Measurements from ENCODE around the gene RNF39. TPM values are rescaled to one million over a fixed set of nuclear protein-coding genes. Genes with fewer than 3 reads are reported as not detected.
A peak's percentile ranks its signal among the peaks of the same experiment; 100 is the strongest.

RNF39 gene
- polyA plus RNA-seq, 4 donors, result 0.97 to 1.5 (median 1.3) TPM

DNA sequence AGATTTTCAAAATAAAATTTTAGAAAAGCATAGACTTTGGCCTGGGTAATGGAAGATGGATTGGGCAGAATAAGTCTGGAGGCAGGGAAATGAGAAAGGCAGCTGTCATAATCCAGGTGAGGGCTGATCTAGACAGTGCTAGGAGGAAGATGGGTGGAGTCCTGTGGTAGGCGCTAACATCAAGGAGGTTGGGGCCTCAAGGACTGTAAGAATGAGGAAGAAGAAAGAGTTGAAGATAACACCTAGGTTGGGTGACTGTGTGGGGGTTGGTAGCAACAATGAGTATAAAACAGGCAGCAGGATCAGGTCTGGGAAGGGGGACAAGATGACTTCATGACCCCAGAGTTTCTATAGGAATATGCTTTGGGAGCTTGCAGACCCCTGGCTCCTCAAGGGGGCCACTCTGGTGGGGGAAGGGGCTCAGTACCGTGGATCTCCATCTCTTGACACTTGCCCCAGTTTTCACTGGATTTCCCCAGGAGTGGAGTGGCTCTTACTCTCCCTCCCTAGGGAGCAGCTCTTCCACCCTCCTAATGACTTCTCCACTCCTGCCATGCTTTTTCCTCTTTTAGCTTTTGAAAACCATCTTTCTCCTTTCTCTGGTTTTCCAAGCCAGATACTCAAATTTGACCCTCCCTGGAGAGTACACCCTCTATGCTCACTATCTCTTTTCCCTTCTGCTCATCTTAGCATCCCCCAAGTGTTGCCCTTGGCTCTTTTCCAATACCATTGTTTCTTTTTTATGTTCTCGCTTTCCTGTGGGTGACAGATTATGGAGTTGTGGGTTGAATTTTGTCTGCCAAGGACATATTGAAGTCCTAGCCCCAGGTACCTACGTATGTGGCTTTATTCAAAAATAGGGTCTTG lies 22.6 kb upstream of the RNF39 start:
- DNase-seq (ENCODE audit: low read depth in 4 of 4, low spot score in 3 of 4), result no peak

DNA sequence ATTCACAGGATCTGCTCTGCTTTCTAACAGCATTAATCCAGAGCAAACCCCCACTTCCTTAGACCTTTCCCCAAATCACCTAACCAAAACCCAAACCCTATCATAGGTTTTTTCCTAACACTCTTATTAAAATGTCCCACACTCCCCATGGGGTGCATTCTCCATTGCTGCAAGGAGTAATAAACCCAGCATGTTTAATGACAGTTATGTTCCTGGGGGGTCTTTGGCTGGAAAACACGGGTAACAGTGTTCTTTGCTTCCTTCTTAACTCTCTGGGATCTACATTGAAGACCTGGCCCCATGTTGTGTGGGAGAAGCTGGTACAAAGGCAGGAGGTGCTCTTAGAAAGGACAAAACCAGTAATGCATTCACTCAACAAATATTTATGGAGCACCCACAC lies 21.3 kb upstream of the RNF39 start:
- DNase-seq (ENCODE audit: low read depth in 4 of 4, low spot score in 3 of 4), result no peak

DNA sequence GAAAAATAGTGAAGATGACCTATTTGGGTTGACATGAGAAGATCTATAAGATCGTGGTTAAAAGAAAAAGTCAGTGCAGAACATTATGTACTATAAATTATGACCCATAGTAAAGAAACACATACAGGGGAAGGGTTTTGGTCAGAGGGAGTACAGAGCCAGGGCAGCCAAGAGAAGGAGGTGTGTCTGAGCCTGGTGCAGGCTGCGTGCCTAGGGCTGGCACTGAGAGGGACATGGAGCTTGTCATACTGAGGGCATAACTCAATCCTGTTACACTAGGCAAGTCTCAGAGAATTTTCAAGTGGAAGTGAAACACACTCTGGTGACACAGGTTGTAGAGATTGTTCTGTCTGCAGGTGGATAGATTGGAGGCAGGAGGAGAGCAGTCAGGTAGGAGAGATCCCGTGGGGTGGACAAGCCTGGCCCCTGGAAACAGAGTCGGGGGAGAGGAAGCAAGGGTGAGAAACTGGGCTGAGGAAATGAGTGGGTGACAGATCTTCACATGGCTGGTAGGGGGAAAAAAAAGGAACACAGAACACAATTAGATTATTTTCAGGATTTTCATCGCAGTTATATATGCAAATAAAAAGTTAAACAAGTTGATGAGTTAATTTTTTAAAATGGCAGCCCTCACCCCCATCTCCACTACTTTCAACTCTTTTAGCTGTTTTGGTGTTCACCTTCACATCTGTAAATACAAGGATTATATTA lies 18.5 kb upstream of the RNF39 start:
- DNase-seq (ENCODE audit: low read depth in 4 of 4, low spot score in 3 of 4), result no peak

DNA sequence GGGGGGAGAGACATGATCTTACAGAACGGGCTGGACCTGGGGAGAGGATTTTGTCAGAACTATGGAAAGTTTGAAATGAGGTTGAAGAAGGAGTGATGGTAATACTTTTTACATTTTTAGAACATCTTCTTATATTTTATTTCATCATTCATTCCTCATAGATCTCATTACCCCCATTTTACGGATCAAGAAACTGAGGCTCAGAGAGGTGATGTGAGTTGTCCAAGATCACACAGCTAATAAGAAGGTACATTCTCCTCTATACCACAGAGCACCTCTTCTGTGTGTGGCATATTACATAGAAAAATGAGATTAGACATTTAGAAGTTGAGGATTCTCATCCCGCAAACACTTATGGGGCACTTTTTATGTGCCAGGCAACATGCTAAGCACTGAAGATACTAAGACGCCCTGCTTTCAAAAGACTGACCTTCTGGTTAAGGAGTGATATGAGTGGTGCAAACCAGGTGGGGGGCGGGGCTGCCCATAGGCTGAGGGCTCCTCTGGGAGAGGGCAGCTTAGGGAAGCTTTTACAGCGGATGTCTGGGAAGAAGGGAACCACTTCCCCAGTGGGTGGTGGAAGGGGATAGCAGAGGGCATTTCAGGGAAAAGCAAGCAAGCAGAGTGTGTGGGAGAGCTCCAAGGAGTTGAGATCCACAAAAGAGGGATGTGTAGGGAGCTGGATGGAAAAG lies 17.4 kb upstream of the RNF39 start:
- DNase-seq (ENCODE audit: low read depth in 4 of 4, low spot score in 3 of 4), result no peak

DNA sequence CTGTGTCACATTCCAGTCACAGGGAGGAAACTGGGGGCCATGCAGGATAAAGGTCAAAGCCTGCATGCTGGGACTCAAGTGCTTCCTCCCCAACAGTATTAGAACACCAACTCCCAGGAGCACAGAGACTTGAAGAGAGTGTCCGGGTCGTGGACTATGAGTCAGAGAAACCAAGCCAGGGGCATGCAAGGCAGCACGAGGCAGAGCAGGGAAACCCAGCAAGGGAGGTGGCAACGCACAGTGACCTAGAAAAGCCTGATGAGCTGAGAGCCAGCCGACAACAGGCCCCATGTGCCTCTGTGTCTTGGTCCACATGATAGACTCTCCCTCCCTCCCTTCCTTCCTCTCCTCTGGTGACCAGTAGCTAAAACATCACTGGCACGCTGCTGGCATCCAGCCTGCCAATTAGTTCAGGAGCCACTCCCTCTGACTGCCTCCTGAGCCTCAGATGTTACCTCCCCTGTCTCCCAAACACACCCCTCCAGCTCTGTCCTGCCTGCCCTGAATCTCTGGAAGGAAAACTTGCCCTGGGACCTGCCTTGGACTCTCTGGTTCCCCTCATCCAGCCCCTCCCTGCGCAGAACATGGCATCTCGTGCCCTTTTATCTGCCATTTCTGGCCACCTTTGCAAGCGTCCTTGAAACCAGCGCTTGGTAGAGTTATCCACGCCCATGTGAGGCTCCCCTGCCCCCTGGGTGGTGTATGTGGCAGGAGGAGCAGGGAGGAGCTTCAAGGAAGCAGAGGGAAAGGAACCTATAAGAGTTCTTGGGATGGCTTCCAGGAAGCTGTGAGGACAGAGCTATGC lies 16.2 kb upstream of the RNF39 start:
- no peak for DNase-seq (ENCODE audit: low read depth in 4 of 4, low spot score in 3 of 4)

DNA sequence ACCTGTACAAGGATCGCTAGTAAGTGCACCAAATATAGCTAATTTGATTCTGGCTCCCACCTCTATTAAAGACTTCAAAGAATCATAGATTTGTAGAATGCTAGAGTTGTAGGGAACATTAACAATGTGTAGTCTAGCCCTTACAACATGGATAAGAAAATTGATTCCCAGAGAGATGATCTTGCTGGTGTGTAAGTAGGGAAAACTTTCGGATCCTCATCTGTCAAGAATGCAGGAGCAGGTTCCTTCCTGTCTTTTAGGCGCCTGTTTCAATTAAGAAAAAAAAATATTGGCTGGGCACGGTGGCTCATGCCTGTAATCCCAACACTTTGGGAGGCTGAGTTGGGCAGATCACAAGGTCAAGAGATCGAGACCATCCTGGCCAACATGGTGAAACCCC lies 12.3 kb upstream of the RNF39 start:
- DNase-seq (ENCODE audit: low read depth in 4 of 4, low spot score in 3 of 4), result no peak

DNA sequence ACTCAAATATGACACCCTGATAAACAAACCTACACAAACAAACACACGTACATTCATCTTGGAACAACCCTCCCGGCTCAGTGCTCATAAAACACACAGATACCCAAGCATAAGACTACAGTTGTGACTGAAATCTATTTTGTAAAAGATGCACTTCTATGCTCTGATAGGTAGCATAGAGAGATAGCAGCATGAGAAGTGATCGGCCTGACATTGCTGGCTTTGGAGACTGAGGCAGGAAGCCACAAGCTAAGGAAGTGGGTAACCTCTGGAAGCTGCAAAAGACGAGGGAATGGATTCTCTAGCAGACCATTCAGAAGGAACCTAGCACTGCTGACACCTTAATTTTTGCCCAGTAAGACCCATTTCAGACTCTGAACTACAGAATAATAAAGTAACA lies 1.6 kb upstream of the RNF39 start:
- no peak for DNase-seq (ENCODE audit: low read depth in 4 of 4, low spot score in 3 of 4)

DNA sequence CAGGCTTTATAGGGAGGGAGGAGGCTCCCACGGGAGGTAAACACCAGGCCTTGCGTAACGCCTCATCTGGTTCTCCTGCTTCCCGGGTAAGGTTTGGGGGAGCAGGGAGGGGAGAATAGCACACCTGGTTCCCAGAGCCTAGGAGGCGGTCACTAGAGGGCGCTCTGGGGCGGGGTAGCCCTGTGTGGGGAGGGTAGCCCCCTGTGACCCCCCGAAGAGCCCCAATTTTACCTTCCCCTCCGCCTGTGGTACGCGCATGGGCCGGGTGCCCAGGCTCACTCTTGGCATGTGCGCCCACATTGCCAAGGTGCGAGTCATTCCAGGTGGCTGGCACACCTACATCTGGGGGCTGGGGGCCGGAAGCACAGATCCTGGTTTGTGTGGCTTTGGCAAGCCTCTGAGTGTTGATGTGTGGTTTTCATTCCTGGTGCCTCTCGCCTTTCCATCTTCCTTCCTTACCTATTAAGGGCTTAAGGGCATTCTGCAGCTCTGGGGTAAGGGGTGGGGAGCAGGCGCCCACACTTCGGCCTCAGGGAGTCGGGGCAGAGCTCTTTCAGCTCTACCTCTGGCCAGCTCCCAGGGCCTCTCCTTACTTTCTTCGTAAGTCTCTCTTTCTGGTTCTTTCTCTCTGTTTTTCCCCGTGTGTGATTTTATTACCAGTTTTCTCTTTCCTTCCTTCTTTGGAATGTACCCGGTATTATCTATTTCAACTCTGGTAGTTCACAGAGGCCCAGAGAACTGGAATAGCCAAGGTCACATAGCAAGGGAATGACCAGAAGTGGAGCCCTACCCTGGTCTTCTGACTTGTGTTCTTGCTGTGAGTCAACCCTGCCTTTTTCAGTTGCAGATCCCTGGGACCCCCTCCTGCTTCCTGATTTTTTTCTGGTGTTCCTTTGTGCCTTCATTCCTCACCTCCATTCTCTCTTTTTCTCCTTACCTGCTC lies 492 bp upstream of the RNF39 start:
- DNase-seq (ENCODE audit: low read depth in 4 of 4, low spot score in 3 of 4), result no peak

DNA sequence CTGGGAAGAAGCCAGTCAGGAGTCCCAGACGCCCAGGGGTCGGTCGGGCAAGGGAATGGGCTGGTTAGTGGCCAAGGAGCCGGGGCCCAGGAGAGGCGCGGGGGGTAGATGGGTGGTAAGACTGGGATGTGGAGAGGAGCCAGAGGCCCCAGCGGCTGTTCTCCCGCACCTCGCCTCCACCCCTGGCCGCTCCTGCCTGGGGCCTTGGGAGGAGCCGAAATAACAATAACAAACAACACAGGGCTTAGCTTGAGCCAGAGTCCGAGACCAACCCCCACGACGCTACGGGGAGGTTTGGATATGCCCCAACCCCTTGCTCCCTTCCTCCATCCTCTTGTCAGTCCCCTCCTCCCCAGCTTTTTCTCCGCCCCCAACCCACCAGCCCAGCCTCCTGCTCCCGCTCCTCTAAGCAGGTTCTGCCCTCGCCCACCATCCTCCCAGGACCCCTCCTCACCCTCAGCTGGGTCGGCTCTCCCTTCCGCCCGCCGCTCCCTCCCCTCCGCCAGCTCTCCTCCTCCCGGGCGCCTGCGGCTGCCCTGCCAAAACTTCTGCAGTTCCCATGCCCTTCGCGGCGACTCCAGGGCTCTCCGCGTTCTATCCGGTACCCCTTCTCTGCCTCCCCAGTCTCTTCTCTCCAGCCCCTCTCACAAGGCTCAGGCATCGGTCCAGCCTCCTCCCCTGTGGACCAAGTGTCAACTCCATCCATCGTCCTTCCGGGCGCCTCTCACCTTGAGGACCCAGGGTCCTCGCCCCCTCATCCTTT lies 1.1 kb downstream of the RNF39 start:
- DNase-seq (ENCODE audit: low read depth in 4 of 4, low spot score in 3 of 4), result no peak

DNA sequence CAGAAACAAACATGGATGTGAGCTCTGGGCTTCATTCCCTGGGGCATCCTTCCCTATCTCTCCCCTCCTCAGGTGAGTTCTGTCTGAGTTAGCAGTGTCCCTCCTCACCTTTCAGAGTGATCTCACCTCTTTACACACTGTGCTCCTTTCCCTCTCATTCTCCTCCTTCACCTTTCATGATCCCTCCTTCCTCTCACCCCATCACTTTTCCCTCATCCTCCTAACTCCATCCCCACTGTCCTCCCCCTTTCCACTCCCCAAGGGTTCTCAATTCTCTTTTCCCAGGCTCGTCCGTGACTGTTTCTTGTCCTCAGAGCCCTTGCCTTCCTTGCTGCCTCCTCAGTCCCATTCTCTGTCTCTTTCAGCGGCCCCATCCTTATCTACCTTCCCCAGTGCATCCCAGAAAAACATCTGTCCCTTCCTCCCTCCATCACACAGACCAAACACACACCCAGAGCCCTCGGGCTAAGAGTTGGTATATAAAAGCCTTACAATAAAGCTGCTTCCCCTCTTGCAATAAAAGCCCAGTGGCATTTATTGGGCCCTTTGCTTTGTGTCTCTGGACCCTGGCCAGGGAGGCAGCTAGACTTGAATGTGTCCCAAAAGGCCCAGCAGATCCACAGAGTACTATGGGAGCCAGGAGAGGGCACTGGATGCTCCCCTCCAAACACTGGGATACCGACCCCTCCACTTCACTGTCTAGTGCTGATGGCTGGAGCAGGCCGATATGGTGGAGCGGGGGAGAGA lies 1.9 kb downstream of the RNF39 start:
- DNase-seq (ENCODE audit: low read depth in 4 of 4, low spot score in 3 of 4), result no peak

DNA sequence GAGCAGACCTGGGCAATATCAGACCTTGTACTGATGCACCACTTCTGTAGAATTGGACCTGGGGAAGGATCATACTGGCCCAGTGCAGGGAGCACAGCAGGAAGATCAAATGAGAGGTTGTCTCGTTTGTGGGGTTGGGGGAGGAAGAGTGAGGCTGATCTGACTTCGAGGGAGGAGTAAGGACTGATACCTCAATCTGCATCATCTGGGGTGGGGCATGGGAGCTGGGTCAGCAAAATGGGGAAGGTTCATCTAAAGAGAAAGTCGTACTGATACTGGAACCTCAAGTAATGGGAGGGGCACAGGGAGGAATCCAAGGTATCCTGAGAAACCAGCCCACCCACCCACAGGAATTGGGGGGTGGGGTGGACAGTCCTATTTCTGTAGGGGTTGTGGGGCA lies 3.7 kb downstream of the RNF39 start:
- DNase-seq (ENCODE audit: low read depth in 4 of 4, low spot score in 3 of 4), result no peak

DNA sequence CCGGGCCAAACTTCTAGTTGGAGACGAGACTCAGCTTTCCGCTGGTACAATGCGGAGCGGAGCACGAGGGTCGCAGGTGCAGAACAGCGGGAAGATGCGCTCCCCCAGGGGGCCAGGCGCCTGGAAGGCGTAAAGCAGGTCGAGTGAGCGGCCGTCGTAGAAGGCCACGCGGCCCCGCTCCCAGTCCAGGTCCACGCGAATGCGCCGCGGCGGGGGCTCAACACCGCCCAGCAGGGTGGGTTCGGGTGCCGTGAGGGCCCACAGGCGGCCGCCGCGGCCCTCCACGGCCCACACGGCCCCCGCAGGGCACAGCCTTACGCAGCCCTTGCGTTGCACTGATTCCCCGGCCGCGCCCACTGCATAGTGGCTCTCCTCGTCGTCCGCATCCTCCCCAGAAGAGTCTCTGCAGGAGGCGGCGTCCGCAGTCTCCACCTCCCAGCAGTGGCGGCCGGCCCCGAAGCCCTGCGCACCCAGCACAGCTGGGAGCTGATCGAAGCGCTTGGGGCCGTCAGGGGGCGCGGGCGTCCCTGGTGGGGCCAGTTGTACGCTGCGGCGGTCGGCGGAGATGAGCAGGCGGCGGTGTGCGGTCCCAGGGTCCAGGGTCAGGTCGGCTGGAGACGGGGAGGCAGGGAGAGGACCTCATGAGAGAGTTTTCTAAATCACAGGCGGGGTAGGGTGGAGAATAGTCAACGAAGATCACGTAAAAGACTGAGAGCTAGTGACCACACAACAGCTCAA lies 4.3 kb downstream of the RNF39 start:
- DNase-seq (ENCODE audit: low read depth in 4 of 4, low spot score in 3 of 4), result no peak

DNA sequence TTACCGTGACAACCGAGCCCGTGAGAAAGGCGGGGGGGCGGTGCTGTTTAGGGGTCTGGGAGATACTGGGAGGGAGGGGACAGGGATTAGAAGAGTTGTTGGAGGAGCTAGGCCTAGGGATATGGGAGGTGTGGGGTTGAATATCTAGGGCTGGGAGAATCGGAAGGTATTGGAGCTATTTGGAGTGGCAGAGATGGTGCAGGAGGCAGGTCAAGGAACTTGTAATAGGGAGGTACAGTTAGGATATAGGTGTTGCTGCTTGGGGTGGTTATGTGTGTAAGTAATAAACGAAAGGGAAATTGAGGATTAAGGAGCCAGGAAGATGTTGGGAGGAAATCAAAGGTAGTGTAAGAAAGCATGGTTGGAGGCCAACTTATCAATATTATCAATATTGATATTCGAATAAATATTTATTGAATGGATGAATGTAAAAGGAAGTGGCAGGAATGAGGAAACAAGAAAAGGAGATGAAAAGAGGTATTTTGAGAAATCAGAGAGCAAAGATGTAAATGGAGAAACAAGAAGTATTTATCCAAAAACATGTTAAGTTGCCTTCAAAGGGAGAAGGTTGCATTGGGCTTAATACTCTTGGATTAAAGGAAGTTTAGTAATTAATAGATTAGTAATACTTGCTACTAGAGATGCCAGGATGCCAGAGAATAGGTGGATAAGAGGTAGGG lies 8.0 kb downstream of the RNF39 start:
- DNase-seq (ENCODE audit: low read depth in 4 of 4, low spot score in 3 of 4), result no peak

DNA sequence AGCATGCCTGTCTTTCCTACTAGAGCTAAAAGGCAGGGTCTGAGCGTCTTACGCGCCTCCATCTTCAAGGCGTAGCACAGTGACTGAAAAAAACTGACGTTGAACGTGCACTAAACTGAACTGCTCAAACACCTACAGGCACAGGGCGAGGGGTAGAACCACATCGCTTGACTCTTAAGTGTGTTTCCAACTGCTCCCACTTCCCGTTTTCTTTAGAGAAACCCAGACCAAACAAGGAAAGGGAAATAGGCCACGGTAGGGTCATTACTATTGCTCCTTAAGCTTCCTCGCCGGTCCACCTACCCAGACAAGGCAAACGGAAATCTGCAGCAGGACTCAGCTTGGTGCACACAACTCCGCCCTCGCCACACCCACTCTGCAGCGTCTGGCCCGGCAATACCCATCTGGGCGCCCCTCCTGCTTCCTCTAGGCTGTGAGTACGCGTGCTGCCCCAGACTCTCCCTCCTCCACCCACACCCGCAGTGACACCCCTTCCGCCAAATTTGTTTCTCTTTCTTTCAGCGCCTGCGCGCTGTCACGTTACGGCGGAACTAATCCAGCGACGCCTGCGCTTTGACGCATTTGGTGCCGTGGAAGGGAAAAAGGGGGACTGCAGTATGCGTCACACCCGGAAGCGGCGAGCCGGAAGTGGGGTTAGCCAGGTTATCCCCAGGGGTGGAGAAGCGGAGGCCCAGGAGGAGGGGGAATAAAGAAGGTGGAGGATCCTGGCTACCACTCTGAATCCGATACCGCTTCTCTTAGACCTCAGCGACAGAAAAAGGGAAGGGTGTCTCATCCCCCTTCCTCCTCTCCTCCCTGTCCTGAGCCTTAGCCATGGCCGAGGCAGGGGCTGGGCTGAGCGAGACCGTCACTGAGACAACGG lies 8.8 kb downstream of the RNF39 start, which contains the start of gene PPP1R11:
Gene PPP1R11 (plus strand): TSS at position 622 of the 883 bp plus-strand sequence. CDS start 213 bp downstream, at position 835.
- DNase-seq (ENCODE audit: low read depth in 4 of 4, low spot score in 3 of 4), result peak; percentile 97 to 99 (median 99)

DNA sequence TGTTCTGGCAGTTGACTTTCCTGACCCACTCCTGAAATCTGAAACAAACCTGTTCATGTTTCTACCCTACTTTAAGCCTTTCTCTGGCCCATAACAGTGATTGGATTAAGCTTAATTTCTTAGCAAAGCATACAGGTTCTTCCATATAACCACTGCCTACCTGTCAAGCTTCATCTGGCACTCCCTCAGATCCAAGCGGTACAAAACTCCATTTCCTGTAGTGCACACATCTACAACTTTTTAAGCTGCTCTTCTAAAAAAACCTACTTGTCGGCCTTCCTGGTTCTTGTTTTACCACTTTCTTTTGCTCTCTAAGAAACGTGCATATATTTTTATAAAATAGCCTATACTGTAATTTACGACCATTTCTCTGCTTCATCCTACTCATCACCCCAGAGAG lies 9.5 kb downstream of the RNF39 start:
- no peak for DNase-seq (ENCODE audit: low read depth in 4 of 4, low spot score in 3 of 4)

DNA sequence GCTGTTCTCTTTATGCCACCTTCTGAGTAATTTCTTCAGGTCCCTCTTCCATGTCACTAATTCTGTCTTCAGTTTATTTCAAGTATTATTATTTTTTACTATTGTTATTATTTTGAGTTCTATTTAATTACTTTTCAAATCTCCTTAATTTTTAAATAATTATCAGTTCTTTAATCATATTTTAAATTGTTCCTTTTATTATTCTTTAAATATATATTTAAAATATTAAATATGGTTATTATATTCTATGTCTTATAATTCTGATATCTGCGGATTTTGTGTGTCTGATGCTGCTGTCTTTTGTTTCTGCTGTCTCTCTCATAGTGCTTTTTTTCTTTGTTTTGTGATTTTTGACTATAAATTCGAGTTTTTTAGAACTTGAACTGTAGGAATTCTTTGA lies 12.3 kb downstream of the RNF39 start:
- no peak for DNase-seq (ENCODE audit: low read depth in 4 of 4, low spot score in 3 of 4)

Measured in left renal pelvis (tissue), 4 donors.